ENCODE data around the gene SPIB. TPM values are rescaled to one million over a fixed set of nuclear protein-coding genes. Genes with fewer than 3 reads are reported as not detected.

The SPIB gene
- polyA plus RNA-seq, 1 donor (not counting 4 experiments of a cell fraction or from before 2014, with no cell fraction given) = not detected

DNA sequence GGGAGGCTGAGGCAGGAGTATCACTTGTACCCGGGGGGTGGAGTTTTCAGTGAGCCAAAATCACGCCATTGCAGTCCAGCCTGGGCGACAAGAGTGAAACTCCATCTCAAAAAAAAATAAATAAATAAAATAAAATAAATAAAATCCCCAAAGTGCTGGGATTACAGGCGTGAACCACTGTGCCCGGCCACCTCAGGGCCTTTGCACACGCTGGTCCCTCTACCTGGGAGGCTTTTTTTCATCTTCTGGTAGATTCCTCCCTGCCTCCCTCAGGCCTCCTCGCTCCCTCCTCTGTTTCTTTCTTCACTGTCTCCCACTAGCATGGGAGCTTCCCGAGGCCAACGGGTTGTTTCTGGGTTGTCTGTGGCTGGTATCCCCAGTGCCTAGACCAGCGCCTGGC lies 29.0 kb downstream of the SPIB start:
- no peak overlapping the region for H3K4me2 ChIP-seq (ENCODE audit: control insufficient read depth, extremely low read depth, insufficient read depth, low read depth, low read length)
- FAIRE-seq = no peak
- DNase-seq (ENCODE audit: low read depth, low spot score) = no peak

DNA sequence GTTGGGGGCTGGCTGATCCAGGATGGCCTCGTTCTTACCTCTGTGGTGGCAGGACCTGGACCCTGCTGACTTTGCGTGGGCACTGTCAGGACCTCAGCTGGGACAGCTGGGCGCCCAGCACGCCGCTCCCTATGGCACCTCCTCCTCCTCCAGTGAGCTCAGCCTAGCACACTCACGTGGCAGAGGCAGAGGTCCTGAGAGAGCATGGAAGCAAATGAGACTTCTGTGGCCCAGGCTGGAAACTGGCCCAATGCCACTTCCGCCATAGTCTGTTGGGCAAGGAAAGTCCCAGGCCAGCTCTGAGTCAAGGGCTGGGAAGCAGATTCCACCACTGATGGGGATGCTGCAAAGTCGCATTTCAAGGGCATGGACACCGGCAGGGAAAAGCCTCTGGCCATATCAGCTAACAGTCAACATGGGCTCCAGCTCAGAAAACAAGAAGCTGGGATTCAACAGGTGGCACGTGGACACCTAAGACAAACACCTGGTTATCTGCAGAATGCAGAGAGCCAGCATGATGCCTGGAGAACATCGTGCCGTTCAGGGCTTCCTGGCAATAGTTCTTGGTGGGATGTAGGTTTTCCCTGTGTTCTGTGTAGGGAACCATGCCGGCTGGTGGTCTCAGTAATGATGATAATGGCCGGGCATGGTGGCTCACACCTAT lies 30.6 kb downstream of the SPIB start:
- no peak overlapping the region for H3K4me3 ChIP-seq (ENCODE audit: control insufficient read depth in 2 of 3, extremely low read depth in 1 of 3, insufficient read depth in 2 of 3, low read depth in 1 of 3, low read length in 3 of 3)
- dilution Hi-C loops (cut with MboI; ENCODE audit: extremely low pct_ligation_motif_present, low sequenced_read_pairs) = no loop called here

More for the DNA sequence above, 29.0 kb downstream of the SPIB start:
- Histone ChIP-seq H3K27me3 (ENCODE audit: control insufficient read depth, extremely low read depth, insufficient read depth, low read length) (peaks cover 7% of the 10 kb centered on the region), H3K9ac (ENCODE audit: control insufficient read depth, extremely low read depth, insufficient read depth, low read length) (no peak overlapping the region), H3K27ac (ENCODE audit: control insufficient read depth, insufficient read depth, low read length) (no peak overlapping the region), H3K9me1 (ENCODE audit: control insufficient read depth, extremely low read depth, insufficient read depth, low read length) (no peaks in the 10 kb centered on the region), H3K36me3 (ENCODE audit: control insufficient read depth in 2 of 2, extremely low read depth in 1 of 2, insufficient read depth in 2 of 2, low read length in 2 of 2) (no peaks in the 10 kb centered on the region), H3K79me2 (ENCODE audit: control insufficient read depth, insufficient read depth, low read length) (no peaks in the 10 kb centered on the region), H3K4me3 (ENCODE audit: control insufficient read depth in 2 of 3, extremely low read depth in 1 of 3, insufficient read depth in 2 of 3, low read depth in 1 of 3, low read length in 3 of 3) (no peak overlapping the region), H4K20me1 (ENCODE audit: control insufficient read depth, extremely low read depth, insufficient read depth, low read length) (no peaks in the 10 kb centered on the region), H3K4me1 (ENCODE audit: control insufficient read depth, extremely low read depth, insufficient read depth, low read length) (no peaks in the 10 kb centered on the region), H3K9me3 (ENCODE audit: control insufficient read depth, low read depth, low read length) (no peaks in the 10 kb centered on the region), H2AFZ (ENCODE audit: control insufficient read depth, low read length) (no peak overlapping the region)
- dilution Hi-C loops (cut with MboI; ENCODE audit: extremely low pct_ligation_motif_present, low sequenced_read_pairs) = no loop called here
- TF ChIP-seq EZH2 (IDR thresholded peaks at IDR 0.05; ENCODE audit: low read length) = no peak
- TF ChIP-seq, protein P1, sequence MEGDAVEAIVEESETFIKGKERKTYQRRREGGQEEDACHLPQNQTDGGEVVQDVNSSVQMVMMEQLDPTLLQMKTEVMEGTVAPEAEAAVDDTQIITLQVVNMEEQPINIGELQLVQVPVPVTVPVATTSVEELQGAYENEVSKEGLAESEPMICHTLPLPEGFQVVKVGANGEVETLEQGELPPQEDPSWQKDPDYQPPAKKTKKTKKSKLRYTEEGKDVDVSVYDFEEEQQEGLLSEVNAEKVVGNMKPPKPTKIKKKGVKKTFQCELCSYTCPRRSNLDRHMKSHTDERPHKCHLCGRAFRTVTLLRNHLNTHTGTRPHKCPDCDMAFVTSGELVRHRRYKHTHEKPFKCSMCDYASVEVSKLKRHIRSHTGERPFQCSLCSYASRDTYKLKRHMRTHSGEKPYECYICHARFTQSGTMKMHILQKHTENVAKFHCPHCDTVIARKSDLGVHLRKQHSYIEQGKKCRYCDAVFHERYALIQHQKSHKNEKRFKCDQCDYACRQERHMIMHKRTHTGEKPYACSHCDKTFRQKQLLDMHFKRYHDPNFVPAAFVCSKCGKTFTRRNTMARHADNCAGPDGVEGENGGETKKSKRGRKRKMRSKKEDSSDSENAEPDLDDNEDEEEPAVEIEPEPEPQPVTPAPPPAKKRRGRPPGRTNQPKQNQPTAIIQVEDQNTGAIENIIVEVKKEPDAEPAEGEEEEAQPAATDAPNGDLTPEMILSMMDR (optimal IDR thresholded peaks at IDR 0.05 in 1 of 3, IDR thresholded peaks at IDR 0.05 in 1 of 3, conservative IDR thresholded peaks at IDR 0.05 in 1 of 3; ENCODE audit: extremely low read depth in 1 of 3, insufficient read depth in 2 of 3, low read length in 3 of 3) = no peak

More for the DNA sequence above, 30.6 kb downstream of the SPIB start:
- Histone ChIP-seq H3K9ac (ENCODE audit: control insufficient read depth, extremely low read depth, insufficient read depth, low read length) (no peak overlapping the region), H3K4me1 (ENCODE audit: control insufficient read depth, extremely low read depth, insufficient read depth, low read length) (no peaks in the 10 kb centered on the region), H2AFZ (ENCODE audit: control insufficient read depth, low read length) (no peak overlapping the region), H3K36me3 (ENCODE audit: control insufficient read depth in 2 of 2, extremely low read depth in 1 of 2, insufficient read depth in 2 of 2, low read length in 2 of 2) (no peaks in the 10 kb centered on the region), H3K9me1 (ENCODE audit: control insufficient read depth, extremely low read depth, insufficient read depth, low read length) (no peaks in the 10 kb centered on the region), H3K27ac (ENCODE audit: control insufficient read depth, insufficient read depth, low read length) (no peak overlapping the region), H3K27me3 (ENCODE audit: control insufficient read depth, extremely low read depth, insufficient read depth, low read length) (peaks cover 7% of the 10 kb centered on the region), H3K9me3 (ENCODE audit: control insufficient read depth, low read depth, low read length) (no peaks in the 10 kb centered on the region), H3K79me2 (ENCODE audit: control insufficient read depth, insufficient read depth, low read length) (no peaks in the 10 kb centered on the region), H3K4me2 (ENCODE audit: control insufficient read depth, extremely low read depth, insufficient read depth, low read depth, low read length) (no peak overlapping the region), H4K20me1 (ENCODE audit: control insufficient read depth, extremely low read depth, insufficient read depth, low read length) (no peaks in the 10 kb centered on the region)
- no peak for TF ChIP-seq EZH2 (IDR thresholded peaks at IDR 0.05; ENCODE audit: low read length)
- TF ChIP-seq, protein P1 (optimal IDR thresholded peaks at IDR 0.05 in 1 of 3, IDR thresholded peaks at IDR 0.05 in 1 of 3, conservative IDR thresholded peaks at IDR 0.05 in 1 of 3; ENCODE audit: extremely low read depth in 1 of 3, insufficient read depth in 2 of 3, low read length in 3 of 3) = no peak
- DNase-seq (ENCODE audit: low read depth, low spot score) (no peak), FAIRE-seq (no peak)
